HCT116 (cell line): ENCODE measurements around the gene NOLC1. TPM values are rescaled to one million over a fixed set of nuclear protein-coding genes. Genes with fewer than 3 reads are reported as not detected.

Source experiments
- ATAC-seq: fragments of 200-7000 bp; cut with Tn5 transposase; 2 replicates; pipeline ENCODE4 v1.9.1; 2020; ENCODE audit warnings: mild to moderate bottlenecking, moderate library complexity
- BruUV-seq: library from RNA; stranded (reverse); fragments of 400-500 nt; replicated peaks from 2 replicates; lab custom pipeline; 2021; lab: Mats Ljungman, UMichigan
- CTCF ChIA-PET: fragments of 300-600 bp; sonication (Branson Sonifier 250); formaldehyde crosslinking; loops from one replicate; lab custom pipeline; 2021; ENCODE audit warnings: antibody characterized with exemption; lab: Charles Lee
- POLR2A ChIA-PET: fragments of 300-600, 350-600 bp; sonication (Branson Sonifier 250); formaldehyde crosslinking; loops from one replicate; lab custom pipeline; 2021; ENCODE audit warnings: antibody characterized with exemption; lab: Charles Lee
- RAD21 ChIA-PET, 2 experiments: fragments of 300-600 bp; sonication (Branson Sonifier 250); formaldehyde crosslinking; loops; one replicate each; lab custom pipeline; 2023; ENCODE audit warnings: low total read pairs in 2 of 2; ENCODE audit not compliant: uncharacterized antibody in 2 of 2, unreplicated experiment in 2 of 2, low non-redundant PET in 1 of 2; lab: Charles Lee
- DNase-seq: peaks from one replicate; pipeline ENCODE4 v3.0.0-alpha.2; 2010; ENCODE audit warnings: low read depth, low spot score
- H2AFZ ChIP-seq: fragments of 200-600 bp; shearing (Covaris generic), sonication (generic); 2 replicates; pipeline ENCODE4 v1.6.1; 2017; ENCODE audit warnings: low read depth, mixed run types, mixed read lengths, antibody characterized with exemption, low read length; ENCODE audit not compliant: poor library complexity, severe bottlenecking
- H3K27ac ChIP-seq: 2 replicates; pipeline ENCODE4 v1.5.1; 2012; ENCODE audit warnings: low read depth, low read length
- H3K27me3 ChIP-seq: fragments of 200-600 bp; sonication (generic); 2 replicates; pipeline ENCODE4 v1.6.1; 2016; ENCODE audit warnings: mixed run types, low read length, mixed read lengths; ENCODE audit not compliant: insufficient read depth
- H3K36me3 ChIP-seq, 2 experiments: fragments of 200-500 bp in 1 of 2; fragments of 200-600 bp in 1 of 2; sonication (Bioruptor generic) in 1 of 2; sonication (generic) in 1 of 2; 2 replicates each; pipeline versions ENCODE4 v1.5.1 to v1.6.1; 2014 to 2016; ENCODE audit warnings: low read length in 2 of 2, inconsistent platforms in 1 of 2, mixed read lengths in 1 of 2, mixed run types in 1 of 2; ENCODE audit not compliant: insufficient read depth in 2 of 2, control insufficient read depth in 1 of 2
- H3K4me1 ChIP-seq, 2 experiments: fragments of 200-600 bp in 1 of 2; sonication (generic) in 1 of 2; 2 replicates each; pipeline versions ENCODE4 v1.5.1 to v1.6.1; 2012 to 2017; ENCODE audit warnings: low read length in 2 of 2, inconsistent platforms in 1 of 2, mild to moderate bottlenecking in 1 of 2, mixed read lengths in 1 of 2, mixed run types in 1 of 2, moderate library complexity in 1 of 2; ENCODE audit not compliant: insufficient read depth in 2 of 2, control insufficient read depth in 1 of 2
- H3K4me2 ChIP-seq: fragments of 200-600 bp; sonication (generic); 2 replicates; pipeline ENCODE4 v1.6.1; 2017; ENCODE audit warnings: mixed run types, low read length, mixed read lengths
- H3K4me3 ChIP-seq, 2 experiments: fragments of 200-600 bp in 1 of 2; sonication (generic) in 1 of 2; replicated peaks in 1 of 2; 2 replicates each; pipeline ENCODE4 v1.5.1; 2011 to 2016; ENCODE audit warnings: low read length in 2 of 2, control low read depth in 1 of 2, low read depth in 1 of 2, mild to moderate bottlenecking in 1 of 2, mixed read lengths in 1 of 2, mixed run types in 1 of 2
- H3K79me2 ChIP-seq: fragments of 200-600 bp; sonication (generic); 2 replicates; pipeline ENCODE4 v1.6.1; 2017; ENCODE audit warnings: mild to moderate bottlenecking, mixed run types, low read length, moderate library complexity, mixed read lengths; ENCODE audit not compliant: insufficient read depth
- H3K9ac ChIP-seq: fragments of 200-600 bp; sonication (generic); 2 replicates; pipeline ENCODE4 v1.6.1; 2016; ENCODE audit warnings: low read length, mixed read lengths
- H3K9me2 ChIP-seq: fragments of 200-600 bp; sonication (generic), shearing (Covaris generic); 2 replicates; pipeline ENCODE4 v1.6.1; 2017; ENCODE audit warnings: mixed run types, mild to moderate bottlenecking, moderate library complexity; ENCODE audit not compliant: insufficient read depth
- H3K9me3 ChIP-seq, 2 experiments: fragments of 200-500 bp in 1 of 2; fragments of 200-600 bp in 1 of 2; sonication (Bioruptor generic) in 1 of 2; sonication (generic) in 1 of 2; 2 replicates each; pipeline ENCODE4 v1.6.1; 2014 to 2017; ENCODE audit warnings: low read length in 2 of 2, mixed read lengths in 2 of 2, inconsistent platforms in 1 of 2, low read depth in 1 of 2, mild to moderate bottlenecking in 1 of 2, mixed run types in 1 of 2, moderate library complexity in 1 of 2; ENCODE audit not compliant: control insufficient read depth in 1 of 2, insufficient read depth in 1 of 2
- H4K20me1 ChIP-seq: fragments of 200-600 bp; sonication (generic), shearing (Covaris generic); 2 replicates; pipeline ENCODE4 v1.6.1; 2017; ENCODE audit warnings: mixed run types, mild to moderate bottlenecking, moderate library complexity; ENCODE audit not compliant: insufficient read depth
- CBX3 ChIP-seq: IDR thresholded peaks from 2 replicates; pipeline ENCODE4 v1.6.1; 2012; ENCODE audit warnings: low read depth
- EGR1 ChIP-seq: IDR thresholded peaks from 2 replicates; pipeline ENCODE4 v1.6.1; 2012; ENCODE audit warnings: low read depth
- ELF1 ChIP-seq: IDR thresholded peaks from 2 replicates; pipeline ENCODE4 v1.6.1; 2012; ENCODE audit warnings: low read depth, borderline replicate concordance
- EZH2phosphoT487 ChIP-seq: fragments of 200-600 bp; IDR thresholded peaks from 2 replicates; pipeline ENCODE4 v1.6.1; 2018; ENCODE audit warnings: antibody characterized with exemption, borderline replicate concordance
- FOSL1 ChIP-seq: IDR thresholded peaks from 2 replicates; pipeline ENCODE4 v1.6.1; 2012; ENCODE audit warnings: low read depth
- JUND ChIP-seq: IDR thresholded peaks from 2 replicates; pipeline ENCODE4 v1.6.1; 2012
- POLR2A ChIP-seq: IDR thresholded peaks from 2 replicates; pipeline ENCODE4 v1.7.0; 2011; ENCODE audit warnings: borderline replicate concordance; ENCODE audit not compliant: insufficient read depth, insufficient read length; ENCODE audit errors: extremely low read depth
- RAD21 ChIP-seq: IDR thresholded peaks from 2 replicates; pipeline ENCODE4 v1.6.1; 2012; ENCODE audit warnings: low read depth, mild to moderate bottlenecking
- SP1 ChIP-seq: IDR thresholded peaks from 2 replicates; pipeline ENCODE4 v1.6.1; 2012; ENCODE audit warnings: low read depth
- TCF7L2 ChIP-seq: IDR thresholded peaks from 2 replicates; pipeline ENCODE4 v1.7.0; 2011; ENCODE audit warnings: borderline replicate concordance, inconsistent platforms; ENCODE audit not compliant: insufficient read depth, insufficient read length; ENCODE audit errors: extremely low read depth
- YY1 ChIP-seq: IDR thresholded peaks from 2 replicates; pipeline ENCODE4 v1.6.1; 2011; ENCODE audit warnings: low read length, low read depth, moderate library complexity, mild to moderate bottlenecking; ENCODE audit not compliant: insufficient replicate concordance; ENCODE audit errors: extremely low read depth
- ZFX ChIP-seq: fragments of 450-650 bp; IDR thresholded peaks from 2 replicates; pipeline ENCODE4 v1.6.1; 2017
- ZNF274 ChIP-seq: fragments of 200-500 bp; sonication (Bioruptor generic); IDR thresholded peaks from 2 replicates; pipeline ENCODE4 v1.6.1; 2014; ENCODE audit warnings: mild to moderate bottlenecking, low read depth, low read length, inconsistent platforms
- intact Hi-C: fragments of 100-400 bp; cut with micrococcal nuclease; formaldehyde crosslinking; loops from 2 replicates; pipeline ENCODE4 v1.10.0; 2022
- total RNA-seq: library from RNA; stranded (reverse); gene quantifications from one replicate; pipeline ENCODE4 v1.2.1, GENCODE V29; 2021; ENCODE audit not compliant: unreplicated experiment
- TF ChIP-seq, protein P1 (sequence below): IDR thresholded peaks from 2 replicates; pipeline ENCODE4 v1.6.1; 2012
- TF ChIP-seq, protein P2 (sequence below): IDR thresholded peaks from 2 replicates; pipeline ENCODE4 v1.6.1; 2012
- TF ChIP-seq, protein P3 (sequence below), 3 experiments: fragments of 200-600 bp in 1 of 3; sonication (generic) in 1 of 3; IDR thresholded peaks in 2 of 3; conservative IDR thresholded peaks in 1 of 3; 2 replicates each; pipeline ENCODE4 v1.5.1; 2012 to 2017; ENCODE audit warnings: low read depth in 2 of 3, low read length in 2 of 3, antibody characterized with exemption in 1 of 3, borderline replicate concordance in 1 of 3, control low read depth in 1 of 3, mild to moderate bottlenecking in 1 of 3, mixed read lengths in 1 of 3, mixed run types in 1 of 3, moderate library complexity in 1 of 3; ENCODE audit not compliant: insufficient read depth in 1 of 3

Gene NOLC1
- total RNA-seq, 1 experiment from 2014 or later: 231 TPM

DNA sequence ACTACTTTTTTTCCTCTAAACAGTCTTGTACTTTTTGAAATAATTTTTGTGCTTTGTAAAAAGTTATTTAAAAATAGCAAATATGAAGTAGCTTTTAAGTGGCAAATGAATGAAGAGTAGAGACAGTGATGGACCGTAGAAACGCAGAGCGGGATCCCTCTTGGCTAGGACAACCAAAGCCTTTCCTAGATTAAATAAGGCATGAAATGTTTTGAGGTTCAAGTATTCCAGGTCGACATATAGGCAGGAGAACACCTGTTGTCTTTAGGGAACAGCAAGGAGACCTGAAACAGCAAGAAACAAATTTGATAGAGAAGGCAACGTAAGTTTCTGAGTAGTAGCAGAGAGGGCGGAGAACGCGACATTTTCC, 20.0 kb upstream of the NOLC1 start:
- H3K79me2 ChIP-seq: peaks cover 44% of the 10 kb centered on the region
- peaks cover 0 to 29% of the 10 kb centered on the region in 2 experiments; a peak in 3 of 4 replicates for H3K36me3 ChIP-seq
- H4K20me1 ChIP-seq: peaks cover 24% of the 10 kb centered on the region; the same call in 1 of the 2 replicates
- H3K4me3 ChIP-seq: peak overlapping the region; percentile 93
- DNase-seq (no peak), ATAC-seq (peak; percentile 3)
- peak overlapping the region; percentile 87 for H3K4me2 ChIP-seq
- no peaks in the 10 kb centered on the region for H3K27me3 ChIP-seq
- no peaks in the 10 kb centered on the region for H3K9me3 ChIP-seq
- BruUV-seq: TSS peak; percentile 79
- H3K9ac ChIP-seq: peak overlapping the region; percentile 99
- intact Hi-C loops: loop anchor here (1.0 kb wide), 2 partner anchors 20 to 76 kb away; partner anchors contain the start of genes ARMH3 and NOLC1
- ChIA-PET POLR2A (interaction anchor here (0.6 to 1.5 kb wide), 2 partner anchors 14 to 17 kb away, joined by 3 to 4 read pairs; no protein-coding TSS in a partner anchor), RAD21 (no interaction called here), CTCF (interaction anchor here (1.0 to 1.7 kb wide), 8 partner anchors 8 to 290 kb away, joined by 3 to 11 read pairs (median 4); partner anchors contain the start of gene NOLC1)
- H3K4me1 ChIP-seq: peaks cover 29 to 47% of the 10 kb centered on the region in 2 experiments
- H2AFZ ChIP-seq: peak overlapping the region; percentile 19
- peak overlapping the region; percentile 98 for H3K27ac ChIP-seq
- TF ChIP-seq YY1: no peak
- TF ChIP-seq EZH2phosphoT487: no peak
- TF ChIP-seq POLR2A: peak; percentile 33
- H3K9me2 ChIP-seq: no peaks in the 10 kb centered on the region

DNA sequence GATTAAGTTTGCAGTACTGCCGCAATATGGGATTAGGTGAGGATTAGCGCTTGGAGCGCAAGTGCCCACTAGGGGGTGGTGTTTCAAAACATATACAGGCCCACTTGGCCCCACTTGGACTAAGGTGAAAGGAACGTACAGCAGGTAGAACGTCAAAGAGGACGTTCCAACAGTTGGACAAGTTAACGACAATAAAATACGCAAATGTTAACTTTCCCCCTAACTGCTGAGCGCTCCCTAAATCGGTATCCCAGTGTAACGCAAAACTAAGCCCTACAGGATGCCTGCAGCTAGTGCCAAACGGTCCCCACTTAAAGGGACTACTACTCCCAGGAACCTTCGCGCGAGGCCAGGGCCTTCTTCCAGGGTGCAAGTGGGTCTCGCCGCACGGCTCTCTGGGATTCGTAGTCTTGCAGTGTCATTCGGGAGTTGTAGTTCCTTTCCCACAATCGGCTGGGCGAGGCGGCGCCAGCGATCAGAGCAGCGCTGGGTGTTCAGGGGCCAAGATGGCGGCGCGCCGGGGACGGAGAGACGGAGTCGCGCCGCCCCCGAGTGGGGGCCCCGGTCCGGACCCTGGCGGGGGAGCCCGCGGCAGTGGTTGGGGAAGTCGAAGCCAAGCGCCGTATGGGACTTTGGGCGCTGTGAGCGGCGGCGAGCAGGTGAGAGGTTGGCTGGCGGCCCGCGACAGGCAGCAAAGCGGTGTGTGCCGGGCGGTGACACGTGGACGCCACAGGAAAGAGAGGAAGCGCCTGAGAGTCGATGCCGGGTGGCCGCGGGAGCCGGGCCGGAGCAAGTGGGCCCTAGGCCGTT, 19.4 kb upstream of the NOLC1 start, which contains the start of gene PPRC1:
Gene PPRC1 (plus strand): TSS at position 478 of the 810 bp plus-strand sequence. CDS start 29 bp downstream, at position 507.
- peak within 1 kb of the TSS; percentile 99 for H3K9ac ChIP-seq
- H3K4me3 ChIP-seq: peak within 1 kb of the TSS; percentile 93
- peak; percentile 92 for ATAC-seq
- peak; percentile 100 for DNase-seq
- H4K20me1 ChIP-seq: peaks cover 29% of the 10 kb centered on the region; the same call in 1 of the 2 replicates
- H3K4me1 ChIP-seq: peaks cover 27 to 41% of the 10 kb centered on the region in 2 experiments
- H3K4me2 ChIP-seq: peak within 1 kb of the TSS; percentile 87
- intact Hi-C loops: loop anchor here (1.0 kb wide), 2 partner anchors 20 to 76 kb away; partner anchors contain the start of genes ARMH3 and NOLC1
- peaks cover 50% of the 10 kb centered on the region for H3K79me2 ChIP-seq
- ChIA-PET POLR2A (interaction anchor here (0.6 to 1.5 kb wide), 2 partner anchors 14 to 18 kb away, joined by 3 to 4 read pairs; no protein-coding TSS in a partner anchor), RAD21 (no interaction called here), CTCF (interaction anchor here (1.0 to 1.7 kb wide), 7 partner anchors 9 to 289 kb away, joined by 3 to 11 read pairs (median 5); partner anchors contain the start of gene NOLC1)
- H2AFZ ChIP-seq: peak within 1 kb of the TSS; percentile 19
- H3K27me3 ChIP-seq: no peaks in the 10 kb centered on the region
- H3K9me3 ChIP-seq: no peaks in the 10 kb centered on the region
- BruUV-seq: no TSS peak
- no peaks in the 10 kb centered on the region for H3K9me2 ChIP-seq
- H3K27ac ChIP-seq: peak within 1 kb of the TSS; percentile 98
- peaks cover 5 to 33% of the 10 kb centered on the region in 2 experiments; a peak in 3 of 4 replicates for H3K36me3 ChIP-seq
- TF ChIP-seq ELF1 (no peak), SP1 (no peak), POLR2A (peak; percentile 74), EGR1 (no peak), JUND (no peak), EZH2phosphoT487 (no peak), ZFX (peak; percentile 80), RAD21 (no peak), YY1 (peak; percentile 96), CBX3 (no peak), FOSL1 (no peak), ZNF274 (no peak), TCF7L2 (peak; percentile 65)
- TF ChIP-seq, protein P1, sequence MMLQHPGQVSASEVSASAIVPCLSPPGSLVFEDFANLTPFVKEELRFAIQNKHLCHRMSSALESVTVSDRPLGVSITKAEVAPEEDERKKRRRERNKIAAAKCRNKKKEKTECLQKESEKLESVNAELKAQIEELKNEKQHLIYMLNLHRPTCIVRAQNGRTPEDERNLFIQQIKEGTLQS: no peak
- TF ChIP-seq, protein P2, sequence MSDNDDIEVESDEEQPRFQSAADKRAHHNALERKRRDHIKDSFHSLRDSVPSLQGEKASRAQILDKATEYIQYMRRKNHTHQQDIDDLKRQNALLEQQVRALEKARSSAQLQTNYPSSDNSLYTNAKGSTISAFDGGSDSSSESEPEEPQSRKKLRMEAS: no peak
- TF ChIP-seq, protein P3, sequence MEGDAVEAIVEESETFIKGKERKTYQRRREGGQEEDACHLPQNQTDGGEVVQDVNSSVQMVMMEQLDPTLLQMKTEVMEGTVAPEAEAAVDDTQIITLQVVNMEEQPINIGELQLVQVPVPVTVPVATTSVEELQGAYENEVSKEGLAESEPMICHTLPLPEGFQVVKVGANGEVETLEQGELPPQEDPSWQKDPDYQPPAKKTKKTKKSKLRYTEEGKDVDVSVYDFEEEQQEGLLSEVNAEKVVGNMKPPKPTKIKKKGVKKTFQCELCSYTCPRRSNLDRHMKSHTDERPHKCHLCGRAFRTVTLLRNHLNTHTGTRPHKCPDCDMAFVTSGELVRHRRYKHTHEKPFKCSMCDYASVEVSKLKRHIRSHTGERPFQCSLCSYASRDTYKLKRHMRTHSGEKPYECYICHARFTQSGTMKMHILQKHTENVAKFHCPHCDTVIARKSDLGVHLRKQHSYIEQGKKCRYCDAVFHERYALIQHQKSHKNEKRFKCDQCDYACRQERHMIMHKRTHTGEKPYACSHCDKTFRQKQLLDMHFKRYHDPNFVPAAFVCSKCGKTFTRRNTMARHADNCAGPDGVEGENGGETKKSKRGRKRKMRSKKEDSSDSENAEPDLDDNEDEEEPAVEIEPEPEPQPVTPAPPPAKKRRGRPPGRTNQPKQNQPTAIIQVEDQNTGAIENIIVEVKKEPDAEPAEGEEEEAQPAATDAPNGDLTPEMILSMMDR (IDR thresholded peaks at IDR 0.05 in 2 of 3, conservative IDR thresholded peaks at IDR 0.05 in 1 of 3; ENCODE audit: borderline replicate concordance in 1 of 3, insufficient read depth in 1 of 3, low read depth in 2 of 3, low read length in 2 of 3): peak in 2 of 3 experiments; percentile 96 to 99; a peak in 4 of 6 replicates
